UCSD-AML1 (cell line): ENCODE data around the gene COBLL1.
A peak's percentile ranks its signal among the peaks of the same experiment; 100 is the strongest.
"Not testable (repeated sequence)": the region's sequence is repeated elsewhere in the genome, so short reads cannot be mapped to it uniquely, and the experiment has no call there.

Source experiments
- DNase-seq: peaks from one replicate; lab custom pipeline; 2025; ENCODE audit not compliant: unreplicated experiment; lab: John Stamatoyannopoulos, UW

COBLL1 gene

DNA sequence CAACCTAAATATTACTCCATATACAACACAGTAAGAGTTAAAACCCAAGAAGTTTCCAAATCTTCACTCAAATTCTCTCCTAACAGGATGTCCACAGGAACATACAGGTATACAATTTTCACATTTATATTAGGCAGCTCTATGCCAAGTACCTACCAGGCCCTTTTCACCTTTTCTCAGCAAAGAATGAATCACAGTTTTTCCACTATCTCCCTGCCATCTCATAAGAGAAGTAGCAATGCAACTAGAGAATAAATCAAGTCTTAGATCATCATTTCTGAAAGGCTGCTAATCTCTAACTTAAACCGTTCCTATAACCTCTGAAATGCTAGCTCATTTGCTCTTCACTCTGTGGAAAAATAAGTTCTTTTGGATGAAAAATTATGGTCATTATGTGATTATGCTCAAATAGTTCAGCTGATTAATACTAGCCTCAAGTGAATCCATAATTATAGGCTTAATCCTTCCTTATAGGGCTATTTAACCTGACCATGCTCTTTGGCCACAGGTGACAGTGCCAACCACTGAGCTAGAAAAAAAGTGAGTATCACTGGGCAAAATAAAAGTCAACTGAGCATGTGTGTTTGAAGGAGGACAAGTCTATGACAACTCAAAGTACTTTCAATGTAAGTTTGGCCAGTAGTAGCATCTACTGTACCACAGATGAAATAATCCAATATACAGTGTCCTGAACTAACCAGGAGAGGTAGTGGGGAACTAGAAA lies 79.7 kb downstream of the COBLL1 start:
- DNase-seq: no peak

DNA sequence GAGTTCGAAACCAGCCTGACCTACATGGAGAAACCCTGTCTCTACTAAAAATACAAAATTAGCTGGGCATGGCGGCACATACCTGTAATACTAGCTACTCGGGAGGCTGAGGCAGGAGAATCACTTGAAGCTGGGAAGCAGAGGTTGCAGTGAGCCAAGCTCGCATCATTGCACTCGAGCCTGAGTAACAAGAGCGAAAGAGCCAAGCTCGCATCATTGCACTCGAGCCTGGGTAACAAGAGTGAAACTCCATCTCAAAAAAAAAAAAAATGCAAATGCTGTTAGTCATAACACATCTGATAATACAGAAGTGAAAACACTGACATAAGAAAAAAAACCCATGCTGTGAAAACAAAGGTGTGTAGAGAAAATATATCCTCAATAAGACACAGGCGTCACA lies 80.4 kb downstream of the COBLL1 start:
- not testable (repeated sequence) for DNase-seq

DNA sequence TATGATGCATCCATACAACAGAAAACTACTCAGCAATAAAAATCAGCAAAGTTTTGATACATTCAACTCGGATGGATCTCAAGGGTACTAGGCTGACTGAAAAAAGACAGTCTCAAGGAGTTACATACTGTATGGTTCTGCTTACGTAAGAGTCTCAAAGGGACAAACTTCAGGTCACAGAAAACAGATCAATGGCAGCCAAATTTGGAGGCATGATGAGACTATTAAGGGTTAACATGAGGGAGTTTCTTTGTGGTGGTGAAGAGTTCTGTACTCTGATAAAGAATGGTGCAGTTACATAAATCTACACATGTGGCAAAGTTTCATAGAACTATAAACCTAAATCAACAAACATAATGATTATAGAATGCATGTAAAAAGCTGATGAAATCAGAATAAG lies 81.4 kb downstream of the COBLL1 start:
- DNase-seq: no peak

DNA sequence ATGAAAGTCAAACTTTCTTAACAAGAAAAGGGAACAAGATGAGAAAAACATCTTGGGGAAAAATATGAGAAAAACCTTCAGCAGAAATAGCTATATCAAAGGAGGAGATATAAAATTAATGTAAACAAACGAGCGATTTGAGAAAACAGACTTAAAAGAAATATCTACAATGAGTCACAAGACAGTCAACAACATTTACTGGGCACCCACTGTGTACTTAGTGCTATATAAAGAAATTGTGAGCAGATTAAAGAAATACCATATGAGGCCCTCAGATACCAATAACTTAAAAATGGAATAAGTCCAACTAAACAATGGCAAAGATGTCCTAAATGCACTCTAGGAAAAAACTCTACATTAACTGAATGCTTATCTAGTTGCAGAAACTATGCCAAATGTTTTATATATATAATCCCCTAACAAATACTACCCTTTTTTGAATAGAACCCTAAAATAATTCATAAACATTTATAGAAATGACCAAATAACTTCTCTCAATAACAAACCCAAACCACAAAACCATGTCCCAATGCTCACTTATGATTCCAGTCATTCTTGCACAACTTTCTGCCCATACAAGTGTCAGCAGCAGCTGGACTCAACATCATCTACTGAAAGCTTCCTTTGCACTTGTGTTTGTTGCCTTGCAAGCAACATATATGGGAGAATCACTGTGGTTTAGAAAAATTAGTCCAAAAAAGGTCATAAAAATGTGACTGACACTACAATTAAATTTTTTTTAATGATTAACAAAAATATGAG lies 83.5 kb downstream of the COBLL1 start:
- no peak for DNase-seq

DNA sequence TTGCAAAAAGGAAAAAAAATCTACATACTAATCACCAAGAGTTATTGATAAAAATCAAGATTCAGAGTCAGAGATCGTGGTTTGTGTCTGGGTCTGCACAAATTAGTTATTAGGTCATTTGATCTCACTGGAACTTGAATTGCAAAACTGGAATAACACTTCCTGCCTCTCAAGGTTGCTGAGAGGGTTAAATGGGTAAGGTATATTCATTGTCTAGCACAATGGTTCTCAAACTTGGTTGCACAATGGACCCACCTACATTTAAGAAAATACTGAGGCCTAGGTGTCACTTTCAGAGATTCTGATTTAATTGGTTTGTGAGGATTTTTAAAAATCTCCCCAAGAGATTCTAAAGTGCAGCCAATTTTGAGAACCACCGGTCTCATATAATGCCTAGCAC lies 84.8 kb downstream of the COBLL1 start:
- no peak for DNase-seq

DNA sequence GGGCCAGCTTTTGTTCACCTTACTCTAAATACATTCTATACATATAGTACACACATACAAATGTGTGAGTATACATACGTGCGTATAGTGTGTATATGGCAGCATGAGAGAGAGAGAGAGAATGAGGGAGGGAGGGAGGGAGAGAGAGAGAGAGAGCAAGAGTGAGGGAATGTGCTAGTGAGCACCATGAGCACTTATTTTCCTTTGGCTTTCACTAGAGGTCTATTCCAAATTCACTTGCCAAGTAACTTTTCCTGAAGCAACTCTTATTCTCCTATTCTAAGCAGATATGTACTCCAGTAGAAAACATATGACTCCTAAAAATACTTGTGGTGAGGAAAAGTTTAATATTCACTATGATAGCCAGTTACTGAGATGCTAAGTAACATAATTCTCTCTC lies 85.7 kb downstream of the COBLL1 start:
- no peak for DNase-seq

DNA sequence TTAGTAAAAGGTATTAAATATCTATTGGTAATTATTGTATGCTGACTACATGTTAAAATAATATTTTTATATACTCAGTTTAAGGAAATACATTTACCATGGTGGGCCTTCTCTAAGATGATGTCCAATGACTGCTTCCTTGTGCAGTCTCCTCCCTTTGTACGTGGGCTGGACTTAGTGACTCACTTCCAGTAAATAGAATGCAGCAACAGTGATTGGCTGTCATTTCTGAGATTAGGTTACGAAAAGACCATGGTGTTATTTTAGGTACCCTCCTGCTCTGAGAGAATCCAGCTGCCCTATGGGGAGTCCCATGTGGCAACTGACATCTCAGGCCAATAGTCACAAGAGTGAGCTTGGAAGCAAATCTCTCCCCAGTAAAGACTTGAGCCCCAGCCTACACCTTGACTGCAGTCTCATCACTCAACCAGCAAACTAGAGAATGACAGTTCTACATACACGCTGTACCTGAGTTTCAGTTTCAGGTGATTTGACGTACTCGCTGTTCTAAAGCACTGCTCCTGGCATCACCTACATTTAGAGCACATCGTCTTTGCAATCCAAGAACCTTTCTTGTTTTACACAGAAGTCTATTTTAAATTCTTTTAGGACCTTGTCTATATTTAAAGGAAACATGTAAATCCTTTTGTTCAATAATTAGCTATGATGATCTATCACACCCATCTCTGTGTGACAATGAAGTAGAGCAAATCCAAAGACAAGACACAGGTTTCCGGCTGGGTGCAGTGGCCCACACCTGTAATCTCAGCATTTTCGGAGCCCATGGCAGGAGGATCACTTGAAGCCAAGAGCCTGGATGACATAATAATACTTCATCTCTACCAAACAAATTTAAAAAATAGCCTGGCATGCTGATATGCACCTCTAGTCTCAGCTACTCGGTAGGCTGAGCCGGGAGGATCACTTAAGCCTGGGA lies 87.2 kb downstream of the COBLL1 start:
- no peak for DNase-seq

DNA sequence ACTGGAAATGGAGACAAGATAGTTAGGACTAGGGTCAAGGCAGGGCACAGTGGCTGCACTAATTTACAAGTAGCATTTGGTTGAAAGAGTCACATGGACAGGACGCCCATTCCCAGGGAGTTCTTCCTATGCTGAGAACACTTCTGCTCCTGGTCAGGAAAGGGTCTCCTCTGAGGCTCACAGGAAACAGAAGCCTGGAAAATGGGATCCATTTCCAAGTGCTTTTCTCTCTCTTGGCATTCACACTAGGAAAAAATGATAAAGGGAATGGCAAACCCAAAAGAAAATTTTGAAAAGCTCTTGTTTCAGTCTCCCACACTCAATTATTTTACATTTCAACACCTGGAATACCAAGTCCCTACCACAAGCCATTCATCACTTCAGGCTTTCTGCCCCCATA lies 88.7 kb downstream of the COBLL1 start:
- DNase-seq: no peak

DNA sequence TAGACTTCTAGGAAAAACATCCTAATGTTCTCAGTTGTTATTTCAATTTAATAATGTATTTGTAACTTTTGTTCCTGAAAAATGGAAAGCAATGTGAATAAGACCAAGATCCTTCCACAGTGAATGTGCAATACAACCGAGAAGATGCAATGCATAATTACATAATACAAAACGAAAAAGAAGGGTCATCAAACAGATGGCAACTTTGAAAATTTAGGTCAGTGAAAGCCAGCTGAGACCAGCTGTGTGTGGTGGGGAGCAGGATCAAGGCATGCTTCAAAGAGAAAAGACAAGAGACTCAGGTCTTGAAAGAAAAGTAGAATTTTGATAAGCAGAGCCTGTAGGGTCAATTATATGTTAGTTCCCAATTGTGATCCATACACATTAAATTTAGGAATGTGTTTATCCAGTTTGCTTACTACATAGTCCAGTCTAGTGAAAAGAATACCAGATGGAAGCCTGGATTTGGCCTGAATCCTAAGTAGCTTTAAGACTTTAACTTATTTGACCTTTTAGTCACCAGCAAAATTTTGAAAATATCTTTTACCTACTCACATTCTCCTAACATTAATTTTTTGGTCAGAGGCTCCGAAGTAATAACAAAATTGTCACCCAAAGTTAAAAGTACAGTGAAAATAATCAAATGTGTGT lies 93.7 kb downstream of the COBLL1 start:
- no peak for DNase-seq

DNA sequence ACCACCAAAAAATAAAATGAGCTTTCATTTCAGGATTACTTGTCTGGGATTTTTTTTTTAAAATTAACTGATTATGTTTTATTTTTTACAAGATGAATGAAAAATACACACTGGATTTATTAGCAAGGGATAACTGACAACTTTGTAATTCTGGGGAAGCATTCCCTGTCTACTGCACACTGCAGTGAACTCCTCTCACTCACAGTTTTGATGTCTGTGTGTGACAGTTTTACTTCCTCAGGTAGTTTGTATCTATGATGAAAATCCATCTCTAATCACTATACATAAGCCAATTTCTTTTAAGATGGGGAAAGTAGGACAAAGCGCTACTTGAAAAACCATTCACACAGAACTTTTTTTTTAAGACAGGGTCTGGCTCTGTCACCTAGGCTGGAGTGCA lies 94.5 kb downstream of the COBLL1 start:
- DNase-seq: no peak

DNA sequence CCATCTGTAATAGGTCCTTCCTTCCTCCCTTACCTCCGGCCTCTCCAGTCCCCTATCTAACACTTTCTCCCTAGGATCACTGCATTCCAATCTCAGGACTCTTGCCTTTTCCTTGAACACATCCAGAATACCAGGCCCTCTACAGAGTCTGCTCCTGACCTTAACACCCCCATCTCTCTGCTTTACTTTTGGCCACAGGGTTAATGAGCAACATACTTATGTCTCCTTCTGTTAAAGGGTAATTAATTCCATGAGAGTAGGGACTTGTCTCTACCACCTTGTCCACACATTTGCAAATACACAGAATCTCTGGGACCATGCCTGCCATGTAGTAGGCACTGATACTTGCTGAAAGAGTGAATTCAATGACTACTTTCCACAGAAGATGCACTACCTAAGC lies 94.9 kb downstream of the COBLL1 start:
- DNase-seq: no peak

DNA sequence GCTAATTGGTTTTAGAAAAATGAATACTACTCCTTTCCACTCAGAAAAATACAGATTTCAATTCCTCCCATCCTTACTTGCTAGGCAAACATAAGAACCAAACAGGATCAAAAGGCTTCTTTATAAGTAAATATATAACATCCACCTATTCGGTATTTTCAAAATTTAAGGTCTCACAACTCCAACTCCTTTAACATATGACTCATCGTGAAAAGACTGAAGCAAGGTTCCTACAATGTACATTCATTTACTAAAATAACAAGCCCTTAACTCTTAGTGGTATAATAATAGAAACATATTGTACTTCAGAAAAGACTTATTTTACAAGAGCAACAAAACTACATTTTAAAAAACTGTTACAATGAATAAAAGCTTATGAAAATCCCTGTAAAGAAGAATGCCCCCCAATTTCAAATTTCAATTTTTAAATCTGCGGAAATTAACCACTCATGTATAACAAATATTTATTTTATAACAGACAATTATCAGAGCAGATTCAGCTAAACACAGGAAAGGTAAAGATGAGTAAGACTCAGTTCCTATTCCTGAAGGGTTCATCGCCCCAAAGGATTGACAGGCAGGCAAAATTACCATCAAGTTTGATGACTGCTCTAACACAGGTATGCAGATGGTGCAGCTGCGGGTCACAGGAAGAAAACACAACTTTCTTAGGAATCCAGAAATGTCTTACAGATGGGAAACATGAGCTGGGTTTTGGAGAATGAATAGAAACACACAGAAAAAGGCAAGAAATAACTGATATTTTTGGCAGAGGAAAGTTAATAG lies 96.4 kb downstream of the COBLL1 start:
- DNase-seq: no peak

DNA sequence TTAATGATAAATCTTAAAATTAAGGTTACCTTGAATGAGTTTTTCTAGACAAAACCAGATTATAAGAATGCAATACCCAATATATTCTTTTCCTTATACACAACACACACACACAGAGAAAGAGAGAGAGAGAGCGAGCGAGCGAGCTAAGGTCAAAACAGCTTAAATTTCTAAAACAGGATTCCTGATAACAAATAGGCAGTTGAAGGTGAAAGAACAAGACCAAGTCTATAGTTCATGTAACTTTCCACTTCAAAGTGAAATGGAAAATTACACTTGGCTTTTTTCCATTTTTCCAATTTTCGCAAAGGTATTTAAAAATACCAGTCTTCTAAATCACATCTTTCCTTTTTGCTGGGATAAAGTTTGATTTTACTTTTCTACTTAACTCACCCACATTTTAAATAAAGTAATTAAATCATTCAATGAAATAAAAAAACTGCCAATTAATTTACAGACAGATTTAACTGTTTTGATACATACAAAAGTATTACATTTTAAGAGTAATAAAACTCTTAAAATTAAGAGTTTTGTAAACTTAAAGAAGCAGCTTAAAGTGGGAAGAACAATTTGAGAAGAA lies 98.8 kb downstream of the COBLL1 start:
- DNase-seq: no peak

DNA sequence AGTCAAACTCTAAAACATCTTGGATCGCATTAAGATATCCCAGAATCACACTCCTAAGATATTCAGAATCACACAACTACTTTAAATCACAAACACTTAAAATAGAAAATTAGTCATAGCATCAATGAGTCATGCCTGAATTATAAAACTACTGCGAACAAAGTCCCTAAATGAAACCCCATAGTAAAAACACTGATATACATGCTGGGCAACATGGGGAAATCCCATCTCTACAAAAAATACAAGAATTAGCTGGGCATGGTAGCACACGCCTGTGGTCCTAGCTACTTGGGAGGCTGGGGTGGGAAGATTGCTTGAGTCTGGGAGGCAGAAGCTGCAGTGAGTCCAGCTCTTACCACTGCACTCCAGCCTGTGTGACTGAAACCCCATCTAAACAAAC lies 101.7 kb downstream of the COBLL1 start:
- DNase-seq: no peak

DNA sequence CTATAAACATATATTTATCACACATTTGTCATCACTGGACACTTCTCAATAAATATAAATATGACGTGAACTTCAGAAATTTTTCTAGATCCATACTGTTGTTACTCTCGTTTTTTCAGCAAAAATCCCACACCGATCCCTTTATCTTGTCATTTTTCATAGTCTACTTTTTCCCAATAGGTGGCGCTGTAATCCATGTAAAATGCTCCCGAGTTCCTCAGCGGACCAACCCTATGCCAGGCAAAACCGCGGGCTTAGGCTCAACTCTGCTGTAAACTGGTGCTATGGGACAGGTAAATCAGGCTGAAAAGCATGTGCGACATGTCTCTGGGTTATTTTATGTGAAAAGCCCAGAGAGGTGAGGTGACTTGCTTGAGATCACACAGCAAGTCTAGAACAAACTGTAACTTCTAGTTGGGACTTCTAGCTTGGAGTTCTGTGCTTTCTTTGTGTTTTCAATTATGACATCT lies 104.0 kb downstream of the COBLL1 start:
- peak; percentile 44 for DNase-seq

DNA sequence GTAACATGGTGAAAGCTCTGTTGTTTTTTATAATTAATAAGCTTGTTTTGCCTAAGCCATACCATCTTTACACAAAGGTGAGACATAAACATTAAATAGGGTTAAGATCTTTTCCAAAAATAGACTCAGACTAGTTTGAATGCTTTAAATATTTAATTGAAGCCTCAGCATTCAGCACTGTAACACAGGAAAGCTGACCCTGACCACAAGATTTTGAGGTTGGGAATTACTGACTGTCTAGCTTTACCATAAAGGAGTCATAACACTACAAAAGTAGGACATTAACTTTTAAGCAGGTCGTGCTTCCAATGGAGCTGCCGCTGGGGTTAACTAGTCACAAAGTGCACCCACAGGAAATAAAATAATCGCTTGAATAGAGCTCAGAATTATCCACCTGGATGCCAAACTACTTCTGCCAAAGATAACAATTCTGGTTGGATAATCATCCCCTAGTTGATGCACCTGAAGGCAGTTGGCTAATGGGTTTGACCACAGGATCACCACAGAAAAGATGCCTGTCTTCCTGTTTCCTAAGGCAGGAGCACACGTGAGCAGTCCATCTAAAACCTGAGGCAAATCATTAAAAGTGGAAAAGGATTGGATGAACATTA lies 106.2 kb downstream of the COBLL1 start:
- DNase-seq: no peak

DNA sequence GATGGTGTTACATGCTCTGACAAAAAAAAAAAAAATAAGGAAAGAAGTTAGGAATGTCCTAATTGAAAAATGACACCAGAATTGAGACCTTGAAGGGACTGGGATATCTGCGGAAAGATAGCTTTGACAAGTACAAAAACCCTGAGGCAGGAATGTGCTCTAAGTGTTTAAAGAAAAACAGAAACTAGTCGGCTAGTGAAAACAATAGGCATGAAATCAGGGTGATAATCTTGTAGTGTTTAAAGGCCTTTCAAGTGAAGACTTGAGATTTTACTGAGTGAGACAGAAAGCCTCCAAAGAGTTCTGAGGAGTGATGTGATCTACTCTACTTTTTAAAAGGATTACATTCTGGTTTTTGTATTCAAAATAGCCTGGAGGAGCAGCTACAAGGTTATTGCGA lies 107.4 kb downstream of the COBLL1 start:
- DNase-seq: no peak

DNA sequence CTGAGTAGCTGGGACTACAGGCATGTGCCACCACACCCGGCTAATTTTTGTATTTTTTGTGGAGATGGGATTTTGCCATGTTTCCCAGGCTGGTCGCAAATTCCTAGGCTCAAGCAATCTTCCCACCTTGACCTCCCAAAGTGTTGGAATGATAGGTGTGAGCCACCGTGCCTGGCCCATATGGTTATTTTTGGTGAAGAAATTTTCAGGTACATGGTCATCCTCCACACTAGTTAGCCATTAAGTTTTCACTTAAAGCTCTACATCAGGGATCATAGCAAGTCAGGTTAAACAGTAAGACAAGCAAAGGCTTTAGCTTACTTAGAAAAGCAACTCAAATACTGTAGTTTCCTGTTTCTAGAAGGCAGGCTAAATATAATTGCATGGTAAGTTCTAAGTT lies 116.1 kb downstream of the COBLL1 start:
- DNase-seq: no peak

DNA sequence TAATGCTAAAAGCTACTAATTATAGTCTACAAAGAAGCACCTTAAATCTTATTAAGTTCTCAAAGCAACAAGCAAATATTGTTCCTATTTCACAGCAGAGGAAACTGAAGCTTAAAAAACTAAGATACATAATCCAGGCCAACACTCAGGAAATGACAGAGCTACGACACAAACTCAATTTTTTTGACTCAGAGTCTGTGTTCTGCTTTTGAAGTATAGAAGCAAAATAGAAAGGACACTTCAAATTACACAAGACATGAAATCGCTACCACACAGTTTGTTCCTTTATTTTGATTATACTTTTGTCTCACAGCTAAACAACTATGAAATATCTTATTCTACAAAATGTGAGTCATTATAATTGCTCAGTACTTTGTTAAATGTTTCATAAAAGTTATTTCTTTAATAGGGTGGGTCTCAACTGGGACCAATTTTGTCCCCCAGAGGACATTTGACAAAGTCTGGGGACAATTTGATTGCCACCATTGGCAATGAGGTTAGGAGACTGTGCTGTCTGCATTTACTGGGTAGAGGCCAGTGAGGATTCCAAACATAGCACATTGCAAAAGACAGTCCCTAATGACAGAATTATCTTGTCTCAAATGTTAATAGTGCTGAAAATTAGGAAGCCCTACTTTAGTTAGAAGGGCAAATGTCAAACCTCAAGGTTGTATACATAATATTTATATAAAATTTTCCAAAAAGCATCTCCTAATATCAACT lies 118.8 kb downstream of the COBLL1 start:
- DNase-seq: no peak
